ENCODE data around the gene STRAP. TPM values are rescaled to one million over a fixed set of nuclear protein-coding genes. Genes with fewer than 3 reads are reported as not detected.
"Not testable (repeated sequence)": the region's sequence is repeated elsewhere in the genome, so short reads cannot be mapped to it uniquely, and the experiment has no call there.

The STRAP gene
- total RNA-seq, 1 donor from 2014 or later, result 56.9 TPM

DNA sequence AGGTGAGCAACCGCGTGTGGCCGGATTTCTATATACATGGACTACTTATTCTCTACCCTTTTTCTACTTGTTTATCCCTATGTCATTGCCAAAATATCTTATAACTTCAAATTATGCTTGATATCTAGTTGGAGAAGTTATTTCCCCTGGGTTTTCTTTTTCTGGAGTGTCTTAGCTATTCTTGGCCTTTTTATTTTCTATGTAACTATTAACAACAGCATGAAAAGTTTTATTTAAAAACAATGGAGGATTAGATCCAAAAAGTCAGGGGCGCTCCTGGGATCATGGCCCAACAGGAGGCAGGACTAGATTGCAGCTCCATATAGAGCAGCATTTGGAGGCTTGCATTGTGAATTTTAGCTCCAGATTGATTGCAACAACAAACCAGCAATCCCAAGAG is 8.6 kb upstream of the STRAP start:
- DNase-seq, result no peak

DNA sequence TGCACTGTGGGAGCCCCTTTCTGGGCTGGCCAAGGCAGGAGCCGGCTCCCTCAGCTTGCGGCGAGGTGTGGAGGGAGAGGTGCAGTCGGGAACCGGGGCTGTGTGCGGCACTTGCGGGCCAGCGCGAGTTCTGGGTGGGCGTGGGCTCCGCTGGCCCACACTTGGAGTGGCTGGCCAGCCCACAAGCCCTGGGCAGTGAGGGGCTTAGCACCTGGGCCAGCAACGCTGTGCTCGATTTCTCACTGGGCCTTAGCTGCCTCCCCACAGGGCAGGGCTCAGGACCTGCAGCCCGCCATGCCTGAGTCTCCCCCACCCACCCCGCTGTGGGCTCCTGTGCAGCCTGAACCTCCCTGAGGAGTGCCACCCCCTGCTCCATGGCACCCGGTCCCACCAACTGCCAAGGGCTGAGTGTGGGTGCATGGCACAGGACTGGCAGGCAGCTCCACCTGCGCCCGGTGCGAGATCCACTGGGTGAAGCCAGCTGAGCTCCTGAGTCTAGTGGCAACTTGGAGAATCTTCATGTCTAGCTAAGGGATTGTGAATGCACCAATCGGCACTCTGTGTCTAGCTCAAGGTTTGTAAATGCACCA is 7.5 kb upstream of the STRAP start:
- DNase-seq, result not testable (repeated sequence)

GRCh38 chr12:15875863-15876262 is 6.3 kb upstream of the STRAP start:
- DNase-seq, result no peak

- no peak for DNase-seq
Measured at GRCh38 chr12:15879413-15879812, 2.8 kb upstream of the STRAP start.

DNA sequence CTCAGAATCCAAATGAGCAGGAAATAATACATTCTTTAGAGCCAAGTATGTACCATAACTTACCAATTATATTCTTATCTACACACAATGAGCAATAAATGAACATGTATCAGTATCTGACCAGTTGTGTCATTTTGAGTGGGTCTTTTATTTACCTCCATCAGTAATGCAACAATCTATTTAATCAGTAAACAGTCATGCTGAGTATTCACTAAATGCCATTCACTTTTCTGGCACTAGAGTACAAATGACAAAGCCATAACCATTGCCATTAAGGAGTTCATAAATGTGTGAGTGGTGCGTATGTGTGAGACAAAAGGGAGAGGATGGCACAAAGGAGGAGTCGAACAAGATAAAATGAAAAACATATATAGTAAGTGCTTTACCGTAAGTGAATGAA is 1.5 kb upstream of the STRAP start:
- no peak for DNase-seq

DNA sequence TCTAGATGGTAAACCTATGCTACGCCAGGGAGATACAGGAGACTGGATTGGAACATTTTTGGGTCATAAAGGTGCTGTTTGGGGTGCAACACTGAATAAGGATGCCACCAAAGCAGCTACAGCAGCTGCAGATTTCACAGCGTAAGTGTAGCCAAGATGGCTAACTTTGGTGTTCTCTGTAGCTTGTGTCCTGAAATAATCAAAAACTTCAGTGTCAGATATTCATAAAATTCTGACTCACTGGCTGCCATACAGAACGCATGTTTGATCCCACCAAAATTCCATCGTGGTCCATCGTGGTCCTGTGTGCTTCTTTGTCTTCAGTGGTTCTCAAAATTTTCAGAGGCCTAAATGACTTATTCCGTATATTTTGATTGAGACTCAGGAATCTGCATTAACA is 1.3 kb downstream of the STRAP start:
- DNase-seq, result no peak

DNA sequence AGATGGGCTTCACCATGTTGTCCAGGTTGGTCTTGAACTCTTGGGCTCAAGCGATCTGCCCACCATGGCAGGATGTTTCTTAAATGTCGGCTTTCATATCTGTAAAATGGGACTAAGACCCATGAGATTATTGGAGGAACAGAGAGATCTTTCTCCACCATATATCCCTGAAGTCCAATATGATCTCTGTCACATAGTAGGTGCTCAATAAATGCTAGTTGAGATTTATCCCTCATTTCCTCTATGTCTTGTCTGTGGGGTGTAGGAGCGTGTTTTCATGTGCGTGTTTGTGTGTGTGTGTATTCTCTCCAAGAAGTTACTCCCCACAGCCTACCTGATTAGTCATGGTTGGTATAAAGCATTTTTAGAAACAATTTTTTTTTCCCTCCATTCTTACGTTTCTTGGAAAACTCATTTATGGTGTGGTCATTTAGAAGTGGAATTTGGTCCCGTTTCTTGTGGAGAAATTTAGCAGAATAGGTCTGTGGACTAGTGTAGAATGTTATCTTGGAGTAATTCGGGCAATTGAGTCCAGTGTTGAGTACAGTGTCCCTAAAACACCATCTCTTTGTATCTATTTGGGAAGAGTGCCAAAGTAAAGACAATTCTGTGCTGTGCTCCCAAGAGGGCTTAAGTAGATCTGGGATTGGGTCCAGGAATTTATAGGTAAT is 4.3 kb downstream of the STRAP start:
- no peak for DNase-seq

DNA sequence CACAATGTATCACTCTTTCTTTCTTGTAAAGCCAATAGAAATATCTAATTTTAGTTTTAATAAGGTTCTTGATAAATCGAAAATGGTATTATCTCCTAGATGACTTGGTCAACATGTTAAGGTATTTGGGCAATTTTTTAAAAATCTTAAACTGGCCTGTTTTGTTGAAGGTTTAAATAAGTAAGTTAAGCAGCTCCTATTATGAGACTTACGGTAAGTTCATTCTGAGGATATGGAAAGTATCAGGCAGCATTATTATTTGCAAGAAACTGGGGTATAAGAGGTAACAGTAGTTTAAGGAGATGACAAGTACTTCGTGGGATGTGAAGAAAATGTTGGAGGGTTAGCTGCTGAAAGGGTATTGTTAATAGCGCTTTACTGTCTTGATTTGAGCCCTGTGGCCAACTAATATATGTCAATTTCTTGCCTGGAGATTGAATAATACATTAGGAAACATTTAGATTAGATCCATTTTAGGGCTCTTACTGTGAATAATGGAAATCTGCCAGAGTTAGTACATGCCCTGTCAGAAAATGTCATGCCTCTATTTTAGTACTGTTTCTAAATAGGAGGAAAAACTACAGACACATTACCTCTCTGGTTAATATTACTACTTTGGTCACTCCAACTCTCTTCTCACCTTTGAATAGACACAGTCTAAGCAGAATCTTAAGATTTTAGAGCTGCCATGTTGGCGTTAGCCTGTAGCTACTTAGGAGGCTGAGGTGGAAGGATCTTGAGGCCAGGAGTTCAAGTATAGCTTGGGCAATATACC is 5.0 kb downstream of the STRAP start:
- DNase-seq, result no peak

GRCh38 chr12:15892645-15893259 is 10.6 kb downstream of the STRAP start:
- DNase-seq, result no peak

- no peak for DNase-seq
Measured at GRCh38 chr12:15893260-15893659, 11.1 kb downstream of the STRAP start.

GRCh38 chr12:15896867-15897266 is 14.7 kb downstream of the STRAP start:
- DNase-seq, result no peak

DNA sequence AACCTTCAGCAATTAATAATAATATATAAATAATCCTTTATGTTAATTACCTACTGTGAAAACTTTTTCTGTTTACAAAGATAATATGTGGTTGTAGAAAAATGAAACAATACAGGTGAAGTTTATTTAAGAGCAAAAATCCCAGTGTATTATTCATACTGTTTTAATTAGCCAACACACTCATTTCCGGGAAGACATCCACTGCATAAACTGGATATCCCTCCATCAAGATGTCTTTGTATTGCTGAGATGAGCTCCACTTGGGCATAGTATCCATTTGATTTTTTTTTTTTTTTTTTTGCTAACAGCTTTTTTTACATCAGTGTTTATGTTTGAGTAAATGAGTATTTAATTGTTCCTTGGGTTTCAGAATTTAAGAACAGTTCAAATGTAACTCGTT is 15.2 kb downstream of the STRAP start:
- no peak for DNase-seq

- no peak for DNase-seq
Measured at GRCh38 chr12:15899282-15899870, 17.2 kb downstream of the STRAP start.

DNA sequence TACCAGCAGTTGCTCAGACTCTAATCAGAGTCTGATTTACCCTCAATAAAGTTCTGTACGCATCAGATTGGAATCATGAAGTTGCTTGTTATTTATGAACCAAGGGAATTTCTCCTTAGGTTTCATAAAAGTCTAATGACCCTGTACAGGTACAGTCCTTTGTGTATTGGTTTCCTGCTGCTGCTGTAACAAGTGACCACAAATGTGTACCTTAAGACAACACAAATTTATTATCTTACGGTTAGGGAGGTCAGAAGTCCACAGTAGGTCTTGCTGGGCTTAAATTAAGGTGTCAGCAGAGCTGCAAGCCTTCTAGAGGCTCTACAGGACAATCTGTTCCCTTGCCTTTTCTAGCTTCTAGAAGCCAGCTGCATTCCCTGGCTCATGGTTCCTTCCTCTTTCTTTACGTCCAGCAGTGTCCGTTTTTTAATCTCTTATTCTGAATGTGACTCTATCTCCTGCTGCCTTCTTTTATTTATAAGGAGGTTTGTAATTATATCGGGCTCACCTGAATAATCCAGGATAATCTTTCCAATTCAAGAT is 22.3 kb downstream of the STRAP start:
- no peak for DNase-seq

DNA sequence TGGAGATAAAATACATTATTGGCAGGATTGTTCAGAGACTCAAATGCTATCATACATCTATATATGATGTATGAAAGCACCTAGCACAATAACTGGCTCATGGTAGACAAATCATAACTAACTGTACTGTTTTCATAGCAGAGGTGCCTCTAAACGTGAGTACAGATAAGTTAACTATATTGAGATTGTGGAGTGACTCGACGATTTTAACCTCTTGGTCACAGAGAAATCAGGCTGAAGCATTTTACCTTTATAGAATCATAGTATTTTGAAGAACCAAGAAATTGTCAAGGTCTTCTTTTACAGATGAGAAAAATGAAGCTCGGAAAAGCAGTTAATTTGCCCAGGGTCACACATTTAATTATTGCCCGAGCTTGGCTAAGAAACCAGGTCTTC is 28.3 kb downstream of the STRAP start:
- no peak for DNase-seq

GRCh38 chr12:15910864-15911721 is 28.9 kb downstream of the STRAP start, which contains the start of gene DERA:
TSS of gene DERA (plus strand) at chr12:15911332. CDS start at chr12:15911384, 52 bp downstream.
- peak; percentile 33 for DNase-seq

GRCh38 chr12:15911931-15912330 is 29.7 kb downstream of the STRAP start:
- DNase-seq, result not testable (repeated sequence)

GRCh38 chr12:15914131-15914530 is 31.9 kb downstream of the STRAP start:
- DNase-seq, result not testable (repeated sequence)

DNA sequence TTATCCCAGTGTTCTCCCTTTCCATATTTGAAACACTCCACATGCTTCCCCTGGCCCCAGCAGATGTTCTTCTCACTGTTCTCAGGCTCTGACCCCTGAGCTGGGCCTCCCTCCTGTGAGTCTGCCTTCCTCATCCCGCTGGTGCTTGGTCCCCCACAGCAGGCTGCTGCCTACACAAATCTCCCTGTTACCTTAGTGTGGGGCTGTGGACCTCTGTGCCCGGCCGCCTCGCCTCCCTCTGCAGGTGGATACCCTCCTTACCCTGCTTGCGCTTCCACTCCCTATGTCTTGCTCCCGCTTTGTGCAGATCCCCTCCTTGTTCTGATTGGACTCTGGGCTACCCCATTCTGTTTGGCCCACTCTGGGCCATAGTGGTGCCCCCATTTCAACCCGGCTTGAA is 35.9 kb downstream of the STRAP start:
- DNase-seq, result no peak

DNA sequence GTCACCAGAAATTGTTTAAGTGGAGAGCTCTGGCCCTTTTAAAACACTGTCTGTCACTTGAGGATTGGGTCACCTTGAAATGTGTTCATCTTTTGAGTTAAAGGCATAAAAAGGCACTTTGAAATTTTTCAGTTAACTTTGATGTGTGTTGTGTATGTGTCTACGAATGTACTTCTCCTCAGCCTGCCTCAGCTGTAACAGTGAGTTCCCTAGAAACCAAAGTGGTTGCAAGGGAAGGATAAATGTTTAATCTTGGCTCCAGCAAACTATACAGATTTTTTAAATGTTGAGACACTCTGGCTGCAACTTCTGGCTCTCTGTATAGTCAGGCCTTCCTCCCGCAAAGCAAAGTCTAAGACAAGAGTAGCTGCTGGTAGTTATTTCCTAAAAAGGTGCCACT is 37.2 kb downstream of the STRAP start:
- DNase-seq, result peak; percentile 6

DNA sequence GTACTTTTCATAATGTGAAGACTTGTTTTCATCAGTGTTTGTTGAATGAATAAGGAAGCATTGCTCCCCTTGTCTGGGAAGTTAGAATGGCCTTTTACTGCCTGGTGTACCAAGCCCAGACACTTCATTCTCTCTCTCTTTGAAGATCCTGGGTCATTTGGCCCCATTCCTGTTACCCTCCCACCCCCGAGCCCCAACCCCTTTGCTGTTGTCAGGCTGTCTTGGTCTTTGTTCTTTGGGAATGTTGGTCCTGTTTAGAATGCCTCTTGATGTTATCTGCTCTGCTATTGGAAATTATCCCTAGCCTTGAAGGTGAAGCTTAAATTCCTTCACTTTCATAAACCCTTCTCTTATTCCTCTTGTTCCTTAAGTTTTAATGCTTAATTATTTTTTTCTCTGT is 42.8 kb downstream of the STRAP start:
- no peak for DNase-seq

All from skin of body (tissue), 2 donors.